D721Med (cell line): ENCODE data around the gene MFSD12.
"Not testable (repeated sequence)": the region's sequence is repeated elsewhere in the genome, so short reads cannot be mapped to it uniquely, and the experiment has no call there.

Experiments used
- DNase-seq: peaks from one replicate; pipeline ENCODE4 v3.0.0; 2011; ENCODE audit warnings: low spot score; ENCODE audit not compliant: insufficient read length
- FAIRE-seq: peaks from 2 replicates; lab custom pipeline; 2011; peaks lifted over from hg19 to GRCh38; lab: Jason Lieb, UNC
- TF ChIP-seq, protein P1 (sequence below): IDR thresholded peaks from 2 replicates; pipeline ENCODE4 v1.5.1; 2012; ENCODE audit warnings: mild to moderate bottlenecking, control low read depth; ENCODE audit not compliant: insufficient read depth; ENCODE audit errors: missing control alignments

MFSD12 gene

DNA sequence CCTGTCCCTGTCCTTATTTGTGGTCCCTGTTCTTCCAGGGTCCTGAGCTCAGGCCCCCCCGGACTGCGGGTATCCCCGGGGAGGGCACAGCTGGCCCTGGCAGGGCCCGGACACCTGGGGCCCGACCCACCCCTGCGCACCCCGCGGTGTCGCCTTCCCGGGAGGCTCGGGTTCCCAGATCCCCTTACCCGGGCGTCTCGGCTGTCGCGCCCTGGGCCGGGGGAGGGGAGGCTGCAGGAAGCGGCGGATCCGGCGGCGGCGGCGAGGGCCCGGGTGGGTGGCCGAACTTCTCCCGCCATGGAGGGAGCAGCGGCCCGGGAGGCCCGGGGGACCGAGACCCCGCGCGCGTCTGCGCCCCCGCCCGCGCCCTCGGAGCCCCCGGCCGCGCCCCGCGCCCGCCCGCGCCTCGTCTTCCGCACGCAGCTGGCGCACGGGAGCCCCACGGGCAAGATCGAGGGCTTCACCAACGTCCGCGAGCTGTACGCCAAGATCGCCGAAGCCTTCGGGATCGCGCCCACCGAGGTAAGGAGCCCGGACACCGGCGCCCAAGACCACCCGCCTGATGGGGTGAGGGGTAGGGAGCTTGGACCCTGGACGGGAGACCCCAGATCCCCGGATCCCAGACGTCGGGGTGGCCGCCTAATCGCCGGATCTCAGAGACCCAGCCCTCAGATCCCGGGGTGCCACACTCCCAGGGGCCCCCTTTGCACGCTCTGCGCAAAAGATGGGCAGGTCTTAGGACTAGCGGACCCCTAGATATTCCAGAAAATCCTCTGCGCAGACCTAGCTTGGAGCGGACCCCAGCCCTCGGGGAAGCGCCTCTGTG, 28.1 kb upstream of the MFSD12 start, which contains the start of gene GIPC3:
Gene GIPC3 (plus strand): TSS at position 178 of the 826 bp plus-strand sequence. CDS start 120 bp downstream, at position 298.
- TF ChIP-seq, protein P1, sequence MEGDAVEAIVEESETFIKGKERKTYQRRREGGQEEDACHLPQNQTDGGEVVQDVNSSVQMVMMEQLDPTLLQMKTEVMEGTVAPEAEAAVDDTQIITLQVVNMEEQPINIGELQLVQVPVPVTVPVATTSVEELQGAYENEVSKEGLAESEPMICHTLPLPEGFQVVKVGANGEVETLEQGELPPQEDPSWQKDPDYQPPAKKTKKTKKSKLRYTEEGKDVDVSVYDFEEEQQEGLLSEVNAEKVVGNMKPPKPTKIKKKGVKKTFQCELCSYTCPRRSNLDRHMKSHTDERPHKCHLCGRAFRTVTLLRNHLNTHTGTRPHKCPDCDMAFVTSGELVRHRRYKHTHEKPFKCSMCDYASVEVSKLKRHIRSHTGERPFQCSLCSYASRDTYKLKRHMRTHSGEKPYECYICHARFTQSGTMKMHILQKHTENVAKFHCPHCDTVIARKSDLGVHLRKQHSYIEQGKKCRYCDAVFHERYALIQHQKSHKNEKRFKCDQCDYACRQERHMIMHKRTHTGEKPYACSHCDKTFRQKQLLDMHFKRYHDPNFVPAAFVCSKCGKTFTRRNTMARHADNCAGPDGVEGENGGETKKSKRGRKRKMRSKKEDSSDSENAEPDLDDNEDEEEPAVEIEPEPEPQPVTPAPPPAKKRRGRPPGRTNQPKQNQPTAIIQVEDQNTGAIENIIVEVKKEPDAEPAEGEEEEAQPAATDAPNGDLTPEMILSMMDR, result no peak
- FAIRE-seq, result no peak
- no peak for DNase-seq

DNA sequence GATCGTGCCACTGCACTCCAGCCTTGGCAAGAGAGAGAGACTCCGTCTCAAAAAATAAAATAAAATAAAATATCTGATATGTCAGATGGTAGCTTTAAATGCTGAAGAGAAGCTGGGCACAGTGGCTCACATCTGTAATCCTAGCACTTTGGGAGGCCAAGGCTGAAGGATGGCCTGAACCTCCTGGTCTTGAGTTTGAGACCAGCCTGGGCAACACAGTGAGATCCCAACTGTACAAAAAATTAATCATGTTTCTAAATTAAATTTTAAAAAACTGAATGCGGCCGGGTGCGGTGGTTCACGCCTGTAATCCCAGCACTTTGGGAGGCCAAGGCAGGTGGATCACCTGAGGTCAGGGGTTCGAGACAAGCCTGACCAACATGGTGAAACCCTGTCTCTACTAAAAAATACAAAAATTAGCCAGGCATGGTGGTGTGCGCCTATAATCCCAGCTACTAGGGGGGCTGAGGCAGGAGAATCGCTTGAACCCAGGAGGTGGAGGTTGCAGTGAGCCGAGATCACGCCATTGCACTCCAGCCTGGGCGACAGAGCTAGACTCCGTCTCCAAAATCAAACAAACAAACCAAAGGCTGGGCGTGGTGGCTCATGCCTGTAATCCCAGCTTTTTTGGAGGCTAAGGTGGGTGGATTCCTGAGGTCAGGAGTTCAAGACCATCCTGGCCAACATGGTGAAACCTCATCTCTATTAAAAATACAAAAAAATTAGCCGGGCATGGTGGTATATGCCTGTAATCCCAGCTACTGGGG, 26.8 kb upstream of the MFSD12 start:
- FAIRE-seq, DNase-seq: not testable (repeated sequence)

DNA sequence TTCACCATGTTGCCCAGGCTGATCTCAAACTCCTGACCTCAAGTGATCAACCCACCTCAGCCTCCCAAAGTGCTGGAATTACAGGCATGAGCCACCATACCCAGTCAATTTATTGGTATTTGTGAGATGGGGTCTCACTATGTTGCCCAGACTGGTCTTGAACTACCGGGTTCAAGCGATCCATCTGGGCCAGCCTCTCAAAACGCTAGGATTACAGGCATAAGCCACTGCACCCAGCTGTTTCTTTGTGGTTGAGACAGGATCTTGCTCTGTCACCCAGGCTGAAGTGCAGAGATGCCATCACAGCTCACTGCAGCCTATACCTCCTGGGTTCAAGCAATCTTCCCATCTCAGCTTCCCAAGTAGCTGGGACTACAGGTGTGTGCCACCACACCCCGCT, 24.4 kb upstream of the MFSD12 start:
- FAIRE-seq, DNase-seq: not testable (repeated sequence)

DNA sequence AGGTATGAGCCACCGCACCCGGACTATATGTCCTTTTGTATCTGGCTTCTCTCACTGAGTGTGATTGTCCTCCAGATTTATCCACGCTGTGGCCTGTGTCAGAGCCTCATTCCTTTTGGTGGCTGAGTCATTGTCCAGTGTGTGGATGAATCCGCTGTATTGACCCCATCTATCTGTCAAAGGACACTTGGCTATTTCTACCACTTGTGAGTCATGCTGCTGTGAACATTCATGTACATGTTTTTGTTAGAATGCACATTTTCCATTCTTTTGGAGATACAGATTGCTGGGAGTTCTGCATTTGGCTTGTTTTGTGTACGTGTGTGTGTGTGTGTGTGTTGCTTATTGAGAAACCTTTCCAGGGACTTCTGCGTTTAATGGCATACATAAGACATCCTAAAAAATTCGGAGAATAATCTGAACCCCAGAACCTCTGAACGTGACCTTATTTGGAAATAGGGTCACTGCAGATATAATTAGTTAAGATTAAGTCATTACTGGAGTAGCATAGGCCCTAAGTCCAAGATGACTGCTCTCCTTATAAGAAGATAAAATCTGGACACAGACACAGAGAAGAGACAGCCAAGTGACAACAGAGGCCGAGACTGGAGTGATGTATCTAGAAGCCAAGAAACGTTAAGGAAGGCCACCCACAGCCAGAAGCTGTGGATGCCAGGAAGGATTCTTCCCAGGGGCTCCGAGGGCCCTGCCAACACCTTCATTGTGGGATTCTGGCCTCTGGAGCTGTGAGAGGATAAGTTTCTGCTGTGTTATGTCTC, 23.0 kb upstream of the MFSD12 start:
- FAIRE-seq (no peak), DNase-seq (no peak)
- TF ChIP-seq, protein P1, result no peak

DNA sequence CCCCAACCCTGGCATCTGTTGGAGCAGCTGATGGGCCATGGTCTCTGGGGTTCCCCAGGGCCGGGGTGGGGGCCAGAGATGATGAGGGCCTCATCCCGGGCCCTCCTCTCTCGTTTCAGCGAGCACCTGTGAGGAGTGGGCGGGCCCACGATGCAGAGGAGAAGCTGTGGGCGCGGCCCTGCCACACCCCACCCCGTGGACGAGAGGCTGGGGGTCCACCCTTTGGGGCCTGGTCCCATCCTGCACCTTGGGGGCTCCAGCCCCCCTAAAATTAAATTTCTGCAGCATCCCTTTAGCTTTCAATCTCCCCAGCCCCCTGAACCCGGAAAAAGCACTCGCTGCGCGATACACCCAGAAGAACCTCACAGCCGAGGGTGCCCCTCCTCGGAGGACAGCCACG, 21.0 kb upstream of the MFSD12 start:
- FAIRE-seq, result no peak
- no peak for DNase-seq

DNA sequence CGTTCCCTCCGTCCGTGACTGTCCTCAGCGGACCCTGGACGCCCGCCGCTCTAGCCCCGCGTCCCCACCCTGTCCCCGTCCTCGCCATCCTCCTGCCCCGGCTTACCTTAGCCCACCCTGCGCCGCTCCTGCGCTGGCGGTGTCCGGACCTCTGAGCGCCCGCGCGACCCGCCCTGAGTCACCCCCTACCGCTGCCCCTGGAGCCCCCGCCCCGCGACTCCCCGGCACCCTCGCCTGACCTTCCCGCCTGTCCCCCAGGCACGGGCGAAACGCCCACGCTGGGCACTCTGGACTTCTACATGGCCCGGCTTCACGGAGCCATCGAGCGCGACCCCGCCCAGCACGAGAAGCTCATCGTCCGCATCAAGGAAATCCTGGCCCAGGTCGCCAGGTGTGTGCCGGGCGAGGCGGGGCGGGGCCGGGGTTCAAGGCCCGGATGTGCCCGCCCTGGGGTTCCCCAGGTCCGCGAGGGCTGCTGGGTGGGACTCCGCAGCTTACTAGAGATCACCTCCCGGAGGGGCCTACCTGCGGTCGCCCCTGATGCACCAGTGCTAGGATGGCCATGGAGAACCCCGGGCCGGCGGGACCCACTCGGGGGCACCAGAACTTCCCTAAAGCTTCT, 20.4 kb upstream of the MFSD12 start:
- TF ChIP-seq, protein P1, result no peak
- DNase-seq, result no peak
- FAIRE-seq, result no peak

More for the DNA sequence above, 21.0 kb upstream of the MFSD12 start:
- TF ChIP-seq, protein P1, result no peak

DNA sequence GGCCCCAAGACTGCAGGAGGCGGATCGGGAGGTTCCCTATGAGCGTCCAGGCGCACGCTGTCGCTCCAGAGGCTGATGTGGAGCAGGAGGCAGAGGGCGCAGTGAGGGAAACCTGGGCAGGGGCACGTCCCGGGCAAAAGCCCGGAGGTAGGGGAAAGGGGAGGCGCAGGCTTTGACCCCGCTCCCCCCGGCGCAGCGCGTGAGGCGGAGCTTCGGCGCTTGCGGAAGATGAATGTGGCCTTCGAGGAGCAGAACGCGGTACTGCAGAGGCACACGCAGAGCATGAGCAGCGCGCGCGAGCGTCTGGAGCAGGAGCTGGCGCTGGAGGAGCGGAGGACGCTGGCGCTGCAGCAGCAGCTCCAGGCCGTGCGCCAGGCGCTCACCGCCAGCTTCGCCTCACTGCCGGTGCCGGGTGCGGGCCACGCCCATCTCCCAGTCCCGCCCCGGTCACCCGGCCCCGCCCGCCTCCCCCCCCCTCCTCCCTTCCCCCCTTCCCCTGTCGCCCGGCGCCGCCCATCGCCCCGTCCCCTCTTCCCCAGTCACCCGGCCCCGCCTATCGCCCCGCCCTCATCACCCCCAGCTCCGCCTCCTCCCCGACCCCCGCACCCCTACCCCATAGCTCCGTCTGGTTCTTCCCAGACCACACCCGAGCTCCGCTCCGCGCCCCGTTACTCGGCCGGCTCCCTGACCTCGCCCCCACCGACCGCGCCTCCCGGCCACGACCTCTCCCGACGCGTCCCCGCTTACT, 19.5 kb upstream of the MFSD12 start:
- FAIRE-seq (no peak), DNase-seq (no peak)
- TF ChIP-seq, protein P1, result no peak
